Measurements from ENCODE around the gene ZDHHC6.
"Not testable (repeated sequence)": the region's sequence is repeated elsewhere in the genome, so short reads cannot be mapped to it uniquely, and the experiment has no call there.

ZDHHC6 gene

GRCh38 chr10:112446855-112447619, at the start of gene ZDHHC6, which contains the start of gene VTI1A:
ZDHHC6 (minus strand) TSS chr10:112446914; CDS start chr10:112445436, 1,478 bp downstream.
VTI1A (plus strand) TSS chr10:112447215; CDS start chr10:112447374, 159 bp downstream.
- peak; percentile 84 for DNase-seq

DNA sequence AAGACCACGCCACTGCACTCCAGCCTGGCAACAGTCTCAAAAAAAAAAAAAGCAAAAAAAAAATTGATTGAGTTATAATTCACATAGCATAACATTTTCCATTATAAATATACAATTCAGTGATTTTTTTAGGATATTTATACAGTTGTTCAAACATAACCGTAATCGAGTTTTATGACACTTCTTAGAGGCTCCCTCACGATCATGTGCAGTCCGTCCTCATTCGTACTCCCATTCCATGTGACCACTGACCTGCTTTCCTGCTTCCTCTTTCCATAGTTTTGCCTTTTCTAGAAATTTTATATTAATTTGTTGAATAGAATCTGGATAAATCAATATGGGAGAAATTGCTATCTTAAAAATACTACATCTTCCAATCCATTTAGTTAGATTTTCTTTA, 46.0 kb upstream of the ZDHHC6 start:
- no peak for DNase-seq

- DNase-seq, result peak; percentile 11
Measured at GRCh38 chr10:112491144-112491543, 44.4 kb upstream of the ZDHHC6 start.

- DNase-seq, result peak; percentile 6
Measured at GRCh38 chr10:112490545-112490944, 43.8 kb upstream of the ZDHHC6 start.

- DNase-seq, result no peak
Measured at GRCh38 chr10:112487964-112488363, 41.2 kb upstream of the ZDHHC6 start.

DNA sequence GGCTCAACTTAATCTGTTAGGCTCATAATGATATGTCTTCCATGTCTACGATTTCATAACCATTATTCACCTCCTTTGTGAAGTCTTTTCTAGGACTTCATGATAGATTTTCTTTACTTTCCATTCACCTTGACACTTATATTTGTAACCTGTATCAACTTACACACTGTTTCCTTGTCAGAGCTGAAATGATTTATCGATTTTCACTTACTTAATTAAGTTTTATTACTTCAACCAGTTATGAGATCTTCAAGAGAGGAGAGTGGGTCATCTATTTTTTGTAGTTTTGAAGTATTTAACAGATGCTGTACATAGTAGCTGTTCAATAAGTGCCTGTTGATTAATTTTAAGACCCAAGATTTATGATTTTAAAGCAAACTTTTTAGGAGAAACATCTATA, 37.7 kb upstream of the ZDHHC6 start:
- no peak for DNase-seq

DNA sequence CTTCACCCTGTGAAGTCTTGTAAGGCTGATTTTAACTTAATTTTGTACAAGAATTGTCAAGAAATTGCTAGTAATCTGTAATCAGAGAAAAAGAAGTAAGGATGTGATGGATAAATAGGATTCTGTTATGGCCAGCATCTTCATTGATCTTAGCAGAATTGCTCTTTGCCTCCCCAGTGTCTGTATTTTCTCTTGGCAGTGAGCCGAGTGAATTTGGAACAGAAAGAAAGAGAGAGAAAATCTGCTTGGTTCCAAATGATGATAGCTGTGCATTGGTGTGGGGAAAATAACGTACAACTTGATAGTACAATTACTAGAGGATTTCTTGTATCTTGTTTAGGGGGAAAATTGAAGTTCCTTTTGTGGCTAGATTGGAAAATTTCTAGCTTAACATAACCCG, 34.9 kb upstream of the ZDHHC6 start:
- DNase-seq, result no peak

DNA sequence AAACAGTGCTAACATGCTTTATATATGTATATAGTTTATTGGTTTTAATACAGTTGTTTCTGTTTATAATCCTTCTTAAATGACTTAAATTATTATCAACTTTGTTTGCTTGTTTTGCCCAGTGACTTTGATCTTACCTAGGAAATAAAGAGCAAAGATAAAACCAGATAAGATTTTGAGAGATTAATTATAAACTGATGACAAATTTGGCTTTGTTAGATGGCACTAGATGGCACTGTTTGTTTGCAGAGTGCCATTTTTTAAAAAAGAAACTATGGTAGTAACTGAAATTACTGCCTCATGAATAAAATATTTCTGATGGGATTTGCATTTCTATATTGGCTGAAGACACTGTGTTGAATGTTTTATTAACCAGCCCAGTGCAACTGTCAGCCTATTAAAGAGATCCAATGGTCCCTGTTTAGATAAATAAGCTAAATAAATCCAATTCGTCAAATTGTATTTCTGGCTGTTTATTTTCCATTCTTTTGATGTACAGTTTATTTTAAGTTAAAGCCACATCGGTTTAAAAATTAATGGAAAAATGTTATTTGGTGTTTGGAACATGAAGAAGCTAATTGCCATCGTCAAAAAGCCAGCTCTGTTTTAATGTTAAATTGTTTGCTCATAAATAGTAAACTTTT, 29.0 kb upstream of the ZDHHC6 start:
- DNase-seq, result peak; percentile 19

DNA sequence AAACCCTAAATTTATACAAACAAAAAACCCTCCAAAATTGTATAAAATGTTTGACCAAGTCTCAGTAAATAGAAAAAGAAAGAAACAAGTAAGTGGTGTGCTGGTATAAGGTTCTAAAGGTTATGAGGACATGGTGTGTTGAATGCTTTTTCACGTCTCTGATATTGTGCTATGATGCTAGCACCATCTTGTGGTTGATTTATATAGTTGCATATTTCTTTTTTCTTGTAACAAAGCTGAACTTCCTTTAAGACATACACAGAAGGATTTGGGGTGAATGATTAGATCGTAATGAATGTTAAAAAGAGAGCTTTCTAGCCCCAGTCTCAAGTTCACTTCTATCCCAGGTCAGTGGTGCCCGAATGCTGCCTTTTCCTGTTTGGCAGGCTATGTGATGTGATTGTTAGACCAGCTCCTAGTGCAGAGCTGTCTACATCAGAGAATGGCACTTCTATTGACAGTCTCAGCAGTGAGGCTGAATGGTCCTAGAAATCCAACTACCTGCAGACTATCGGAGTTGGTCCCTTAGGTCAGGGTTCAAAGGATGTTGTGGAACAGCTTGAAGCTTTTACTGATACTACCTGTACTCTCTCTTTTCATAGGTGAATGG, 25.3 kb upstream of the ZDHHC6 start:
- DNase-seq, result peak; percentile 50

- DNase-seq, result no peak
Measured at GRCh38 chr10:112467541-112468075, 20.9 kb upstream of the ZDHHC6 start.

GRCh38 chr10:112466802-112467201, 20.1 kb upstream of the ZDHHC6 start:
- DNase-seq, result no peak

GRCh38 chr10:112465299-112465883, 18.7 kb upstream of the ZDHHC6 start:
- DNase-seq, result no peak

DNA sequence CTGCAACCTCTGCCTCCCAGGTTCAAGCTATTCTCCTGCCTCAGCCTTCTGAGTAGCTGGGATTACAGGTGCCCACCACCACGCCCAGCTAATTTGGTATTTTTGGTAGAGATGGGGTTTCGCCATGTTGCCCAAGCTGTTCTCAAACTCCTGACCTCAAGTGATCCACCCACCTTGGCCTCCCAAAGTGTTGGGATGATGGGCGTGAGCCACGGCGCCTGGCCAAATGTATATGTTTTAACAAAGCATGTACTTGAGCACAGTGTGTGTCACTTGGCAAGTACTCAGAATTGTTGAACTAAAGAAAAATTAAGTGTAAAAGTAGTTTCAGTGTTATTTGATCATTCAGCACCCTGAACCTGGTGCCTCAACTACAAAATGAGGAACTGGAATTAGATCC, 17.4 kb upstream of the ZDHHC6 start:
- DNase-seq, result not testable (repeated sequence)

- peak; percentile 84 for DNase-seq
Measured at GRCh38 chr10:112461029-112461887, 14.5 kb upstream of the ZDHHC6 start.

DNA sequence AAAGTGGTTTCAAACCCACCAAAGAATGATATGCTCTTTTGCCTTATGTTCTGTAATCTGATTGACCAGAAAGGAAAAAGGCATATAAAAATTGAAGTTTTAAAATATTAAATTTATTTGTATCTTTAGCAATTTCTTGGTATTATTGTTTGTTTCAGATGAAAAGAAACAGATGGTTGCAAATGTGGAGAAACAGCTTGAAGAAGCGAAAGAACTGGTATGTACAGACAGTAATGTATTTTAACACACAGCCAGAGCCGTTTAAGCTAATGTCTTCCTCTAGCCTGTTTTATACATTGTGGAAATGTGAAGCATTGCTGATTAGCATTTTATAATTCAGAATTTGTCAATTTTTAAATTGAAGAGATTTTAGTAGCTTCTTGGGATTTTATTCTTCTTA, 13.7 kb upstream of the ZDHHC6 start:
- DNase-seq, result no peak

- DNase-seq, result no peak
Measured at GRCh38 chr10:112456533-112456932, 9.8 kb upstream of the ZDHHC6 start.

- no peak for DNase-seq
Measured at GRCh38 chr10:112454910-112455779, 8.4 kb upstream of the ZDHHC6 start.

DNA sequence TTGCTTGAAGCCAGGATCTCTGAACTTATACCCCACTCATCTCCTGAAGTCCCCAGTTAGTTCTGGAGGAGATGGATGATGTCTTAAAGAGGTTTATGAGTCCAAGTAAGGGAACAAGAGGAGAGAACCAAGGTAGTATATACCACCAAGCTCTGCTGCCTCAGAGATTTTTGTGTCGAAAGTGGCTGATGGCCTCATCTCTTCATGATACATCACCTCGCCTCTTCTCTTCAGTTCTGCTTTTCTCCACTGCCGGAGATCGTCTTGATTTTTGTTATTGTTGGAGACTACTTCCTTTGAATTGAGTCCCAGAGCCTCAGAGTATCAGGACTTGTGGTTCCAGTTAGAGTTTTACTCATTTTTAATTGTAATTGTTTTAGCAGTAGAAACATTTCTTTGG, 2.2 kb upstream of the ZDHHC6 start:
- DNase-seq, result no peak

DNA sequence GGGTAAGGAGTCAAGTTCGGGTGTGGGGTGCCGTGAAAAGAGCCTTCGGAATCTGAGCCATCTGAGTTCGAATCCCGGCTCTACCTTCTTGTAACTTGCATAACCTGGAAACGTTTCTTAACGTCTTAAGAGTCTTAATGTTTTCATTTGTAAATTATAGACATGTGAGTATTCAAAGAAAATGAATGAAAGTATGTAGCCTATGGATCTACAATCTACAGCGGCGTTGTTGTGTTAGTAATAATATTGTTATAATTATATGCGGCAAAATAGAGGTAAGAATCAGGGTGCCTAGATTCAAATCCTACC, 860 bp upstream of the ZDHHC6 start:
- no peak for DNase-seq

GRCh38 chr10:112446055-112446854, 459 bp downstream of the ZDHHC6 start:
- peak; percentile 36 for DNase-seq

- DNase-seq, result no peak
Measured at GRCh38 chr10:112442063-112442462, 4.7 kb downstream of the ZDHHC6 start.

Data from EL (cell line).